Activated T-cell treated with anti-CD3 and anti-CD28 coated beads, Interleukin-2, amount 50 U/mL, for 48 hours (primary cell): Measurements from ENCODE around the gene SORCS2.

ENCODE experiments used
- DNase-seq, 2 experiments: peaks; one replicate each; pipeline ENCODE4 v3.0.0-alpha.2; 2020

Gene SORCS2

GRCh38 chr4:7649741-7650531 lies 457.6 kb downstream of the SORCS2 start:
- peak; percentile 62 to 69 for DNase-seq

GRCh38 chr4:7650606-7651385 lies 458.5 kb downstream of the SORCS2 start:
- peak; percentile 34 to 44 for DNase-seq

GRCh38 chr4:7651461-7651921 lies 459.2 kb downstream of the SORCS2 start:
- DNase-seq = no peak

GRCh38 chr4:7652006-7652405 lies 459.7 kb downstream of the SORCS2 start:
- DNase-seq = no peak

GRCh38 chr4:7652451-7652881 lies 460.1 kb downstream of the SORCS2 start:
- DNase-seq = no peak

- no peak for DNase-seq
Observed at GRCh38 chr4:7652906-7653305, 460.6 kb downstream of the SORCS2 start.

- DNase-seq = no peak
Observed at GRCh38 chr4:7653510-7654369, 461.4 kb downstream of the SORCS2 start.

- DNase-seq = no peak
Observed at GRCh38 chr4:7654550-7655445, 462.5 kb downstream of the SORCS2 start.

- DNase-seq = no peak
Observed at GRCh38 chr4:7655511-7656243, 463.3 kb downstream of the SORCS2 start.

- no peak for DNase-seq
Observed at GRCh38 chr4:7656244-7656800, 464.0 kb downstream of the SORCS2 start.

GRCh38 chr4:7657545-7658297 lies 465.4 kb downstream of the SORCS2 start:
- no peak for DNase-seq

GRCh38 chr4:7658341-7659204 lies 466.2 kb downstream of the SORCS2 start:
- DNase-seq = no peak

GRCh38 chr4:7659429-7660175 lies 467.3 kb downstream of the SORCS2 start:
- DNase-seq = no peak

- no peak for DNase-seq
Observed at GRCh38 chr4:7660176-7661039, 468.1 kb downstream of the SORCS2 start.

GRCh38 chr4:7661066-7661748 lies 468.9 kb downstream of the SORCS2 start:
- DNase-seq = no peak

GRCh38 chr4:7661846-7662506 lies 469.6 kb downstream of the SORCS2 start:
- no peak for DNase-seq
